Progenitor cell of endocrine pancreas (in vitro differentiated cells): ENCODE results near the gene TJAP1. TPM values are rescaled to one million over a fixed set of nuclear protein-coding genes. Genes with fewer than 3 reads are reported as not detected.
"Not testable (repeated sequence)": the region's sequence is repeated elsewhere in the genome, so short reads cannot be mapped to it uniquely, and the experiment has no call there.

Experiments
- DNase-seq: peaks from one replicate; pipeline ENCODE4 v3.0.0; 2021; ENCODE audit warnings: low spot score; ENCODE audit not compliant: unreplicated experiment
- H3K27ac Mint-ChIP-seq: 2 replicates; pipeline ENCODE4 v1.8.0; 2021; ENCODE audit warnings: mild to moderate bottlenecking, moderate library complexity, mixed read lengths
- H3K27me3 Mint-ChIP-seq: 2 replicates; pipeline ENCODE4 v1.8.0; 2021; ENCODE audit warnings: mixed read lengths
- H3K36me3 Mint-ChIP-seq: 2 replicates; pipeline ENCODE4 v1.8.0; 2022; ENCODE audit warnings: mixed read lengths; ENCODE audit not compliant: insufficient read depth
- H3K4me1 Mint-ChIP-seq: 2 replicates; pipeline ENCODE4 v1.8.0; 2021; ENCODE audit warnings: low read depth, mixed read lengths
- H3K4me3 Mint-ChIP-seq: 2 replicates; pipeline ENCODE4 v1.8.0; 2021; ENCODE audit warnings: low read depth, mild to moderate bottlenecking, moderate library complexity, mixed read lengths
- H3K9me3 Mint-ChIP-seq: 2 replicates; pipeline ENCODE4 v1.8.0; 2021; ENCODE audit warnings: low read depth, mixed read lengths
- total RNA-seq: library from RNA; stranded (reverse); gene quantifications from 2 replicates; pipeline ENCODE4 v1.2.1, GENCODE V29; 2021
- TF ChIP-seq, protein P1 (sequence below): fragments of 200-600 bp; sonication (generic); IDR thresholded peaks from one replicate; pipeline ENCODE4 v1.5.0; 2021; ENCODE audit warnings: antibody characterized with exemption, mild to moderate bottlenecking; ENCODE audit not compliant: unreplicated experiment

Gene TJAP1
- total RNA-seq, 1 donor from 2014 or later: 65.8 TPM

DNA sequence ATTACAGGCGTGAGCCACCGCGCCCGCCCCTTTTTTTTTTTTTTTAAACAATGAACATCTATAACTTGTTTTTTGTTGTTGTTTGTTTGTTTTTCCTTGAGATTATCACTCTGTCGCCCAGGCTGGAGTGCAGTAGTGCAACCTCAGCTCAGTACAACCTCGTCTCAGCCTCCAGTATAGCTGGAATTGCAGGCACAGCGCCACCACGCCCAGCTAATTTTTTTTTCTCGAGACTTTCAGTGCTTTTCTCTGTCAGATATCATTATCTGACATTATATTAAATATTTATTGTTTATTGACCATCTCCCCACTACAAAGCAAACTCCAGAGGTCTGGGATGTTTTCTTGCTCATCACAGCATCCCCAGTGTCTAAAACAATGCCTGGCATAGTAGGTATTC, 19.7 kb upstream of the TJAP1 start:
- H3K27me3 Mint-ChIP-seq: peaks cover 50% of the 10 kb centered on the region
- H3K4me1 Mint-ChIP-seq: peaks cover 5% of the 10 kb centered on the region
- H3K9me3 Mint-ChIP-seq: no peaks in the 10 kb centered on the region
- H3K4me3 Mint-ChIP-seq: no peak overlapping the region
- TF ChIP-seq, protein P1, sequence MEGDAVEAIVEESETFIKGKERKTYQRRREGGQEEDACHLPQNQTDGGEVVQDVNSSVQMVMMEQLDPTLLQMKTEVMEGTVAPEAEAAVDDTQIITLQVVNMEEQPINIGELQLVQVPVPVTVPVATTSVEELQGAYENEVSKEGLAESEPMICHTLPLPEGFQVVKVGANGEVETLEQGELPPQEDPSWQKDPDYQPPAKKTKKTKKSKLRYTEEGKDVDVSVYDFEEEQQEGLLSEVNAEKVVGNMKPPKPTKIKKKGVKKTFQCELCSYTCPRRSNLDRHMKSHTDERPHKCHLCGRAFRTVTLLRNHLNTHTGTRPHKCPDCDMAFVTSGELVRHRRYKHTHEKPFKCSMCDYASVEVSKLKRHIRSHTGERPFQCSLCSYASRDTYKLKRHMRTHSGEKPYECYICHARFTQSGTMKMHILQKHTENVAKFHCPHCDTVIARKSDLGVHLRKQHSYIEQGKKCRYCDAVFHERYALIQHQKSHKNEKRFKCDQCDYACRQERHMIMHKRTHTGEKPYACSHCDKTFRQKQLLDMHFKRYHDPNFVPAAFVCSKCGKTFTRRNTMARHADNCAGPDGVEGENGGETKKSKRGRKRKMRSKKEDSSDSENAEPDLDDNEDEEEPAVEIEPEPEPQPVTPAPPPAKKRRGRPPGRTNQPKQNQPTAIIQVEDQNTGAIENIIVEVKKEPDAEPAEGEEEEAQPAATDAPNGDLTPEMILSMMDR: no peak
- no peak for DNase-seq
- H3K36me3 Mint-ChIP-seq: peaks cover 5% of the 10 kb centered on the region
- H3K27ac Mint-ChIP-seq: no peak overlapping the region

DNA sequence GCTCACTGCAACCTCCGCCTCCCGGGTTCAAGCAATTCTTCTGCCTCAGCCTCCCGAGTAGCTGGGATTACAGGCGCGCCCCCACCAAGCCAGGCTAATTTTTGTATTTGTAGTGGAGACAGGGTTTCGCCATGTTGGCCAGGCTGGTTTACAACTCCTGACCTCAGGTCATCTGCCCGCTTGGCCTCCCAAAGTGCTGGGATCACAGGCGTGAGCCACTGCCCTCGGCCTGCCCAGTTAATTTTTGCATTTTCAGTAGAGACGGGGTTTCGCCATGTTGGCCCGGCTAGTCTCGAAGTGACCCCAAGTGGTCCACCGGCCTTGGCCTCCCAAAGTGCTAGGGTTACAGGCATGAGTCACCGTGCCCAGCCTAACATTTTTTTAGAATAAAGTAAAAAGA, 19.2 kb upstream of the TJAP1 start:
- H3K4me1 Mint-ChIP-seq, H3K4me3 Mint-ChIP-seq, H3K27ac Mint-ChIP-seq, H3K9me3 Mint-ChIP-seq, H3K36me3 Mint-ChIP-seq, DNase-seq: not testable (repeated sequence)
- H3K27me3 Mint-ChIP-seq: peaks cover 54% of the 10 kb centered on the region

DNA sequence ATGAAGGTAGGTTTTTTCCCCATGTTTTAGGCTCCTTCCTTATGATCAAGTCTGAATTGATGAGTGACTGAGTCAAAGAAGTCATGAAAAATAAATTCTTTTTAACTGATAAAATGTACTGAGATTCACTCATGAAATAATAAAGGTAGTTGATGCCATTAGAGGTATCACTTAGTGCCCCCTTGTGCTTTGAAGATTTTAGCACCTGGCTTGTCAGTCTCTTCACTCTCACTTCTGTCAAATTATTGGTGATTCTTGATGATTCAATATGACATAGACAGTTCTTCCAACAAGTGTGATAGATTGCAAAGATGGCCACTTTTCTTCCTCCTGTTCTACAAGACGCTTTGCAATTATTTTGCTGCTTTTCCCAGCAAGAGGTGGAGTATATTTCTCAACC, 17.8 kb upstream of the TJAP1 start:
- Mint-ChIP-seq H3K4me1 (peaks cover 5% of the 10 kb centered on the region), H3K9me3 (no peaks in the 10 kb centered on the region), H3K27me3 (peaks cover 48% of the 10 kb centered on the region), H3K36me3 (peaks cover 2% of the 10 kb centered on the region), H3K27ac (no peak overlapping the region), H3K4me3 (no peak overlapping the region)
- DNase-seq: no peak
- TF ChIP-seq, protein P1: no peak

DNA sequence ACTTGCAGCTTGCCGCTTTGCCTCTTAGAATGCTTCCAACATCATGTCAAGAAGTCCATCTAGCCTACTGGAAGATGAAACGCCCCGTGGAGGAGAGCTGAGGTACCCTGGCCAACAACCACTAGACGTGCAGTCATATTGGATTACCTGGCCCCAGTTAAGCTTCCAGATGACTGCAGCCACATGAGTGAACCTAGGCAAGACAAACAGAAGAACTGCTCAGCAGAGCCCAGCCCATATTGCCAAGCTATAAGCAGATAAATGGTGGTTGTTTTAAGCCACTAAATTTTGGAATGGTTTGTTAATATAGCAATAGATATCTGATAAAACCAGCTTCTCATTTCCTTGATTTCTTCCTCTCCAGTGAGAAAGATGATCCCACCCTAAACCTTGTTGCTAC, 17.3 kb upstream of the TJAP1 start:
- H3K27me3 Mint-ChIP-seq: peaks cover 48% of the 10 kb centered on the region
- TF ChIP-seq, protein P1: no peak
- H3K36me3 Mint-ChIP-seq: peaks cover 2% of the 10 kb centered on the region
- no peak for DNase-seq
- peaks cover 5% of the 10 kb centered on the region for H3K4me1 Mint-ChIP-seq
- no peak overlapping the region for H3K27ac Mint-ChIP-seq
- H3K9me3 Mint-ChIP-seq: no peaks in the 10 kb centered on the region
- H3K4me3 Mint-ChIP-seq: no peak overlapping the region

DNA sequence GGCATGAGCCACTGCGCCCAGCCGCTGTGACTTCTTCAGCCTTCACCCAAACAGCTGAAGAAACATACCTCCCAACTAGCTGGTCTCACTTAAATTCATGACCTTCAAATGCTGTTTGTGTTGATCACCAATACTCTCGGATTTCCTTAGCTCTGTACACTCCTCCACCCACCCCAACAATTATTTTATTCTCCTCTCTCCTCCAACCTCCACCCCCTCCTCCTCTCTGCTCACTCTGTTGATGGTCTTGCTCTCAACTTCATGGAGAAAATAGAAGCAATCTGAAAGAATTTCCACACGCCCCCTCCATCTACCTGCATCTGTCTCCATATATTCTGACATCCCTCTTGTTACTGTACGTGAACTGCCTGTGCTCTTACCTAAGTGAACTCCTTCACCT, 15.4 kb upstream of the TJAP1 start:
- H3K27me3 Mint-ChIP-seq: peaks cover 36% of the 10 kb centered on the region
- no peaks in the 10 kb centered on the region for H3K36me3 Mint-ChIP-seq
- no peak overlapping the region for H3K27ac Mint-ChIP-seq
- H3K4me3 Mint-ChIP-seq: no peak overlapping the region
- H3K4me1 Mint-ChIP-seq: no peaks in the 10 kb centered on the region
- no peak for DNase-seq
- TF ChIP-seq, protein P1: no peak
- H3K9me3 Mint-ChIP-seq: no peaks in the 10 kb centered on the region

DNA sequence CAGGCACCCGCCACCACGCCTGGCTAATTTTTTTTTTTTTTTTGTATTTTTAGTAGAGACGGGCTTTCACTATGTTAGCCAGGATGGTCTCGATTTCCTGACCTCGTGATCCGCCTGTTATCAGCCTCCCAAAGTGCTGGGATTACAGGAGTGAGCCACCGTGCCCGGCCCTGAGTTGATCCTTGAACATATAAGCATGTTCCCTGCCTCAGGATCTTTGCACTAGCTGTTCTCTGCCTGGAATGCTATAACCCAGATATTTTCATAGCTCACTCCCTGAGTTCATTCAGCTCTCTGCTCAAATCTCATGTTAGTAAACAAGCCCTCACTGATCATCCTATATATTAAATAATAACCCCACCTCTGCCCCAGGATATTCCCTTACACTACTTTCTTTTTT, 13.0 kb upstream of the TJAP1 start:
- H3K27ac Mint-ChIP-seq: no peak overlapping the region
- H3K36me3 Mint-ChIP-seq: no peaks in the 10 kb centered on the region
- TF ChIP-seq, protein P1: no peak
- H3K27me3 Mint-ChIP-seq: peaks cover 35% of the 10 kb centered on the region
- no peak overlapping the region for H3K4me3 Mint-ChIP-seq
- H3K9me3 Mint-ChIP-seq: no peaks in the 10 kb centered on the region
- H3K4me1 Mint-ChIP-seq: peaks cover 1% of the 10 kb centered on the region
- no peak for DNase-seq
